A673 (cell line): Measurements from ENCODE around the gene FGR.

Experiments
- EZH2 ChIP-seq: fragments of 200-600 bp; sonication (generic); IDR thresholded peaks from 2 replicates; pipeline ENCODE4 v1.6.1; 2017; ENCODE audit warnings: borderline replicate concordance, low read depth, mild to moderate bottlenecking, mixed read lengths, antibody characterized with exemption, low read length; ENCODE audit not compliant: poor library complexity, severe bottlenecking
- TF ChIP-seq, protein P1 (sequence below): fragments of 300-800, 200-600 bp; sonication (generic); conservative IDR thresholded peaks from 2 replicates; pipeline ENCODE4 v1.5.1; 2017; ENCODE audit warnings: low read depth, mild to moderate bottlenecking, antibody characterized with exemption, low read length, moderate library complexity, mixed read lengths

DNA sequence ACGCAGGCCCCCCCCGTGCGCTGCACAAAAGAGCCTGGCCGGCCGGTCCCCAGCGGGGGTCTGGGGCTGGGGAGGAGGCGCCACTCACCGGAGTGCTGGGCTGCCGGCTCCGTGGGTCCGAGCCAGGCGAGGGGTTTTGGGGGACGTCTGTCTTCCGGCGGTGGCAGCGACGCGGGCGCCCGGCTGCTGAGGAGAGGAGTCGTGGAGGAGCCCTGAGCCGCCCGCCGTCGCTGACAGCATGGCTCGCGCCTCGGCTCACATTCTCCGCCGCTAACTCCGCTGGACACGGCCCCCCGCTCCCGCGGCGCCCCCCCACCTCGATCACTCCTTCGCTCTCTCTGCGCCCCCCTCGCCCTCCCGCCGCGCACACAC is 31.7 kb downstream of the FGR start:
- TF ChIP-seq, protein P1, sequence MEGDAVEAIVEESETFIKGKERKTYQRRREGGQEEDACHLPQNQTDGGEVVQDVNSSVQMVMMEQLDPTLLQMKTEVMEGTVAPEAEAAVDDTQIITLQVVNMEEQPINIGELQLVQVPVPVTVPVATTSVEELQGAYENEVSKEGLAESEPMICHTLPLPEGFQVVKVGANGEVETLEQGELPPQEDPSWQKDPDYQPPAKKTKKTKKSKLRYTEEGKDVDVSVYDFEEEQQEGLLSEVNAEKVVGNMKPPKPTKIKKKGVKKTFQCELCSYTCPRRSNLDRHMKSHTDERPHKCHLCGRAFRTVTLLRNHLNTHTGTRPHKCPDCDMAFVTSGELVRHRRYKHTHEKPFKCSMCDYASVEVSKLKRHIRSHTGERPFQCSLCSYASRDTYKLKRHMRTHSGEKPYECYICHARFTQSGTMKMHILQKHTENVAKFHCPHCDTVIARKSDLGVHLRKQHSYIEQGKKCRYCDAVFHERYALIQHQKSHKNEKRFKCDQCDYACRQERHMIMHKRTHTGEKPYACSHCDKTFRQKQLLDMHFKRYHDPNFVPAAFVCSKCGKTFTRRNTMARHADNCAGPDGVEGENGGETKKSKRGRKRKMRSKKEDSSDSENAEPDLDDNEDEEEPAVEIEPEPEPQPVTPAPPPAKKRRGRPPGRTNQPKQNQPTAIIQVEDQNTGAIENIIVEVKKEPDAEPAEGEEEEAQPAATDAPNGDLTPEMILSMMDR, result no peak
- TF ChIP-seq EZH2, result no peak
